ENCODE results near the gene AP5Z1.

AP5Z1 gene

DNA sequence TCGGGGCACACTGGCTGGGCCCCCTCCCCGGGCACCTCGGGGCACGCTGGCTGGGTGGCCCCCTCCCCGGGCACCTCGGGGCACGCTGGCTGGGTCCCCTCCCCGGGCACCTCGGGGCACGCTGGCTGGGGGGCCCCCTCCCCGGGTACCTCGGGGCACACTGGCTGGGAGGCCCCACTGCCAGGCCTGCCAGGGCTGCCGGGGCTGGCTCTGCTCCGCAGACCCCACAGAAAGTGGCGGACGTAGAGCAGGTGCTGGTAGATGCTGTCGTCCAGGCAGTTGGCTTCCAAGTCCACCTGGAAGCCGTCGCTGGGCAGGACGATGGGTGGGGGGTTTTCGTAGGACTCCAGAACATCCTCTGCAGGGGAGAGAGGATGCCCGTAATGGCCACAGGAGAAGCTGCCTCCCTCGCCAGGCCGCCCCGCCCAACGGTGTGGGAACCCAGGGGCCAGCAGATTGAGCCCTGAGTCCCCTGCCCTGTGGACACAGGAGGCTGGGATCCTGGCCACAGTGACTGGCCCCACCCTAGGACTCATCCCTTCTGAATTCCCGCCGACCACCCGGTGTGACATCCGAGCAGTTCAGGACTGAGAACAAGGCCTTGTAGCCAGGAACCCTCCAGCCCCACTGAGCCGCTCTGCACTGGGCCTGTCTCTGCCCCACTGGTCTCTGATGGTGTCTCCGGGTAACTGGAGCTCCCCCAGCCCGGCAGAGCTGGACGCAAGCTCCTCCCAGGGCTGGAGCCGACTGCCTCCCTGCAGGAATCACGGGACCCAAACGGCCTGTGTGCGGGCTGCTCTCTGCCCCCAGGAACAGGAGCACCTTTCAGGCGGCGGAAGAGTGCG lies 28.2 kb downstream of the AP5Z1 start:
- no peak overlapping the region for H3K4me3 ChIP-seq (ENCODE audit: low read depth, low read length)
- TF ChIP-seq, protein P1, sequence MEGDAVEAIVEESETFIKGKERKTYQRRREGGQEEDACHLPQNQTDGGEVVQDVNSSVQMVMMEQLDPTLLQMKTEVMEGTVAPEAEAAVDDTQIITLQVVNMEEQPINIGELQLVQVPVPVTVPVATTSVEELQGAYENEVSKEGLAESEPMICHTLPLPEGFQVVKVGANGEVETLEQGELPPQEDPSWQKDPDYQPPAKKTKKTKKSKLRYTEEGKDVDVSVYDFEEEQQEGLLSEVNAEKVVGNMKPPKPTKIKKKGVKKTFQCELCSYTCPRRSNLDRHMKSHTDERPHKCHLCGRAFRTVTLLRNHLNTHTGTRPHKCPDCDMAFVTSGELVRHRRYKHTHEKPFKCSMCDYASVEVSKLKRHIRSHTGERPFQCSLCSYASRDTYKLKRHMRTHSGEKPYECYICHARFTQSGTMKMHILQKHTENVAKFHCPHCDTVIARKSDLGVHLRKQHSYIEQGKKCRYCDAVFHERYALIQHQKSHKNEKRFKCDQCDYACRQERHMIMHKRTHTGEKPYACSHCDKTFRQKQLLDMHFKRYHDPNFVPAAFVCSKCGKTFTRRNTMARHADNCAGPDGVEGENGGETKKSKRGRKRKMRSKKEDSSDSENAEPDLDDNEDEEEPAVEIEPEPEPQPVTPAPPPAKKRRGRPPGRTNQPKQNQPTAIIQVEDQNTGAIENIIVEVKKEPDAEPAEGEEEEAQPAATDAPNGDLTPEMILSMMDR (IDR thresholded peaks at IDR 0.05; ENCODE audit: control insufficient read depth, extremely low read depth, insufficient read depth), result no peak
- no peak for DNase-seq (ENCODE audit: low read depth)

DNA sequence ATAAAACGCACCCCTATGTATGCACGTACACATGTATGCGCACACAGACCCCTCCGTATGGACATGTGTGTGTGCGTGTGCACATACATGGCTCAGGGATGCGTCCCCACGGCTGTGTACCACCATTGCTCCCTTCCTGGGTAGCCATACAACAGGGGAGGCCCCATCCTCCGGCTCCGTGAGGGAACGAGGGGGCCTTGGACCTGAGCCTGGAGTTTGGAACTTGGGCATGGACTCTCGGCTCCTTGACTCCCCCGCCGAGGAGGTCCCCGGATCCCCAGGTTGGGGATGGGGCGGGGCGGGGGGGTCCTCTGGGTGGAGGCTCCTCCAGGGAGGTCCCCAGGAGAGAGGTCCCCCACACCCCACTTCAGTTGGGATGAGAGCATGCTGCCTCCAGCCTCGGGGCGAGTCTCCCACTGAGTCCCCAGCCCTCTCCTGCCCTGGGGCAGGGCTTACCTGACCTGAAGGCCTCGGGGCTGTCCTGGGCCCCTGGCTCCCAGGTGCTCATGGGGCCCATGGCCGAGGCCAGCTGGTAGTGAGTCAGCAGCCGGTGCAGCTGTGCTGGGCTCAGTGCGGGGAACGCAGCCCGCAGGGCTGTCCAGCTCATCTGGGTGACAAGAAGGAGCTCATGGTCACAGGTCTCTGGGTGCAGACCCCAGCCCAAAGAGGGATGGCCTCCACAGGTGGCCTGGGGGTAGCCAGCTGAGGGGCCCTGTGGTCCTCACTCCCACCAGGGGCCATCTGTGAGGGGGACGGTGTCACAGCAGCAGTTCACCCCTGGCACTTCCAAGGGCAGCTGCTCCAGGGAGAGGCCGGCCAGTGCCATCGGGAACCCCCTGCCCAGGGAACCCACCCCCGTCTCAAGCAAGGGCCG lies 29.9 kb downstream of the AP5Z1 start:
- TF ChIP-seq, protein P1 (IDR thresholded peaks at IDR 0.05; ENCODE audit: control insufficient read depth, extremely low read depth, insufficient read depth), result no peak
- no peak for DNase-seq (ENCODE audit: low read depth)
- no peak overlapping the region for H3K4me3 ChIP-seq (ENCODE audit: low read depth, low read length)

DNA sequence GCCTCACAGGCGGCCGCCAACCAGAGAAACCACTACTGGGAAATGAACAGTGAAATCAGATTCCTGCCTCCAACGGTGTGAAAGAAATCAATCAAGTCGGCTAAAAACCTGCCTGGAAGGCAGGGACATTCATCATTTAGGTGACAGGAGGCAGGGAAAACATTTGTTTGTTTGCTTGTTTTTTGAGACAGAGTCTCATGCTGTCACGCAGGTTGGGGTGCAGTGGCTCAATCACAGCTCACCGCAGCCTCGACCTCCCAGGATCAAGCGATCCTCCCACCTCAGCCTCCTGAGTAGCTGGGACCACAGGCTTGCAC lies 30.5 kb downstream of the AP5Z1 start:
- no peak overlapping the region for H3K4me3 ChIP-seq (ENCODE audit: low read depth, low read length)

DNA sequence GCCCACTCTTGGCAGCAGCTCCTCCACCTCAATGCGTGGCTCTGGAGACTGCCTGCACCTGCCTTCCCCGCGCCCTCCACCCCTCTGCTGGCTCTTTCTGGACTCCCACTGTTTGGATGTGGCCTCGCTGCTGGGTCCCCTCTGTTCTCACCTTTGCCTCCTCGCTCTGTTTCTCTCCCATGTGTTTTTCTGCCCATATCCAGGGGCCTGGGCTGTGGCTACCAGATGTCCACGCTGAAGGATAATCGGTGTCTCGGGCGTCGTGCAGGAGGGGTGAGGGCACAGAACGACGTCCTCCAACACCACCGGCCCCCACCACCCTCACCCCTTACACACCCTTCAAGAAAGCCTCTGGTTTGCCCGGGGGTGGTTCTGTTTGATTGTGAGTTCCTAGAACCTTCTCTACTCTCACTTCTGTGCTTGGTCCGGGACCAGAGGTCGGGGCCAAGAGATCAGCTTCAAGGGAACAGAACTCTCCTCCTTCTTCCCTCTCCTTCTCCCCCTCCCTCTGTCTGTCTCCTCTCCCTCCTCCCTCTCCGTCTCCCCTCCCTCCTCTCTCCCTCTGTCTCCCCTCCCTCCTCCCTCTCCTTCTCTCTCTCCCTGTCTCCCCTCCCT lies 31.7 kb downstream of the AP5Z1 start:
- no peak for DNase-seq (ENCODE audit: low read depth)
- no peak overlapping the region for H3K4me3 ChIP-seq (ENCODE audit: low read depth, low read length)
- TF ChIP-seq, protein P1 (IDR thresholded peaks at IDR 0.05; ENCODE audit: control insufficient read depth, extremely low read depth, insufficient read depth), result no peak

More for the DNA sequence above, 30.5 kb downstream of the AP5Z1 start:
- TF ChIP-seq, protein P1 (IDR thresholded peaks at IDR 0.05; ENCODE audit: control insufficient read depth, extremely low read depth, insufficient read depth), result no peak
- no peak for DNase-seq (ENCODE audit: low read depth)

DNA sequence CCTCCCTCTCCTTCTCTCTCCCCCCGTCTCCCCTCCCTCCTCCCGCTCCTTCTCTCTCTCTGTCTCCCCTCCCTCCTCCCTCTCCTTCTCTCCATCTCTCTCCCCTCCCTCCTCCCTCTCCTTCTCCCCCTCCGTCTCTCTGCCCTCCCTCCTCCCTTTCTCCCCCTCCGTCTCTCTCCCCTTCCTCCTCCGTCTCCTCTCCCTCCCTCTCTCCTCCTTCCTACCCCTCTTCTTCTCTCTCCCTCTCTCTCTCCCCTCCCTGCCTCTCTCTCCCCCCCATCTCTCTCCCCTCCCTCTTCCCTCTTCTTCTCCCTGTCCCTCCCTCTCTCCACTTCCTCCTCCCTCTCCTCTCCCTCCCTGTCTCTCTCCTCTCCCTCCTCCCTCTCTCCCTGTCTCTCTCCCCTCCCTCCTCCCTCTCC lies 32.2 kb downstream of the AP5Z1 start:
- TF ChIP-seq, protein P1 (IDR thresholded peaks at IDR 0.05; ENCODE audit: control insufficient read depth, extremely low read depth, insufficient read depth), result no peak
- DNase-seq (ENCODE audit: low read depth), result no peak
- no peak overlapping the region for H3K4me3 ChIP-seq (ENCODE audit: low read depth, low read length)

DNA sequence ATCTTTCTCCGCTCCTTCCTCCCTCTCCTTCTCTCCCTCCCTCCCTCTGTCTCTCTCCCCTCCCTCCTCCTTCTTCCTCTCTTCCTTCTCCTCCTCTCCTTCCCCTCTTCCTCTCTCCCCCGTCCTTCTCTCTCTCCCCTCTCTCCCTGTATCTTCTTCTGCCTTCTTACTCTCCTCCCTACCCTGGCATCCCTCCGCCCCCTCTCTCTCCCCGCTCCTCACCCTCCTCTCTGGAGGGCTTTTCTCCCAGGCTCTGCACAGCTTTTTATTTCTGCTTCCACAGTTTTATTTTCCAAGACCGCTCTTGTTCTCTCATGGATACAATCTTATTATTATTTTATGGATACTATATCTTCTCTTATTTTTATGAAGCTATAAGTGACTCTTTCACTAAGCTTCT lies 32.6 kb downstream of the AP5Z1 start:
- no peak overlapping the region for H3K4me3 ChIP-seq (ENCODE audit: low read depth, low read length)
- no peak for DNase-seq (ENCODE audit: low read depth)
- TF ChIP-seq, protein P1 (IDR thresholded peaks at IDR 0.05; ENCODE audit: control insufficient read depth, extremely low read depth, insufficient read depth), result no peak
